GM10266 (cell line): ENCODE results near the gene ATAD3A.
A peak's percentile ranks its signal among the peaks of the same experiment; 100 is the strongest.
"Not testable (repeated sequence)": the region's sequence is repeated elsewhere in the genome, so short reads cannot be mapped to it uniquely, and the experiment has no call there.

ENCODE experiments used
- DNase-seq: peaks from one replicate; pipeline ENCODE4 v3.0.0; 2012; ENCODE audit errors: extremely low spot score
- CTCF ChIP-seq: IDR thresholded peaks from 2 replicates; pipeline ENCODE4 v1.5.1; 2012; ENCODE audit warnings: mild to moderate bottlenecking, low read depth; ENCODE audit not compliant: control insufficient read depth, insufficient read depth; ENCODE audit errors: missing control alignments

Gene ATAD3A

GRCh38 chr1:1521331-1521730 is 9.4 kb downstream of the ATAD3A start:
- no peak for DNase-seq
- no peak for TF ChIP-seq CTCF

- DNase-seq: not testable (repeated sequence)
Measured at GRCh38 chr1:1522536-1522935, 10.6 kb downstream of the ATAD3A start.

- not testable (repeated sequence) for DNase-seq
Measured at GRCh38 chr1:1523226-1523625, 11.3 kb downstream of the ATAD3A start.

- DNase-seq: peak; percentile 8
Measured at GRCh38 chr1:1523651-1524050, 11.7 kb downstream of the ATAD3A start.

GRCh38 chr1:1524750-1525383 is 12.9 kb downstream of the ATAD3A start:
- DNase-seq: not testable (repeated sequence)

GRCh38 chr1:1526476-1526875 is 14.5 kb downstream of the ATAD3A start:
- not testable (repeated sequence) for DNase-seq

- no peak for TF ChIP-seq CTCF
- peak; percentile 7 for DNase-seq
Measured at GRCh38 chr1:1527092-1527816, 15.3 kb downstream of the ATAD3A start.

- DNase-seq: peak; percentile 8
- no peak for TF ChIP-seq CTCF
Measured at GRCh38 chr1:1528301-1529267, 16.6 kb downstream of the ATAD3A start.

GRCh38 chr1:1529321-1529720 is 17.4 kb downstream of the ATAD3A start:
- TF ChIP-seq CTCF: no peak
- DNase-seq: no peak

- TF ChIP-seq CTCF: no peak
- no peak for DNase-seq
Measured at GRCh38 chr1:1529936-1530335, 18.0 kb downstream of the ATAD3A start.
